ENCODE results near the gene PTTG2.

Gene PTTG2

DNA sequence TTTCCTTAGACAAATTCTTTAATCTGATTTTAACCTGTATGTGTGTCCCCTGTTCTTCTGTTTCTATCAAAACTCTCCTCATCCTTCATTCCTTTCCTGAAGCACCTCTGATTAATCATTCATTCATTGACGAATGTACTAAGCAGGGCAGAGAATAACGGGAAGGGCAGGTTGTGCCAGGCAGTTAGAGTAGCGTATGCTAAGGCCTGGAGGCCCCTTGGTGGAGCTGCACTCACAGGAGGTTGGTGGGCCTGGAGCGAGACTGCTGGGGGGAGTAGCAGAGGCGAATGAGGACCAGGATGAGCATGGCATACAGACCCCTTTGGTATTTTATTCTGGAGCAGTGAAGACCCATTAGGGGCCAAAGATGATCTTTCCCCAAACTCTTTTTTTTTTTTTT lies 22.5 kb downstream of the PTTG2 start:
- no peak overlapping the region for H3K27ac ChIP-seq
- no peak for DNase-seq (ENCODE audit: low read depth, low spot score)

DNA sequence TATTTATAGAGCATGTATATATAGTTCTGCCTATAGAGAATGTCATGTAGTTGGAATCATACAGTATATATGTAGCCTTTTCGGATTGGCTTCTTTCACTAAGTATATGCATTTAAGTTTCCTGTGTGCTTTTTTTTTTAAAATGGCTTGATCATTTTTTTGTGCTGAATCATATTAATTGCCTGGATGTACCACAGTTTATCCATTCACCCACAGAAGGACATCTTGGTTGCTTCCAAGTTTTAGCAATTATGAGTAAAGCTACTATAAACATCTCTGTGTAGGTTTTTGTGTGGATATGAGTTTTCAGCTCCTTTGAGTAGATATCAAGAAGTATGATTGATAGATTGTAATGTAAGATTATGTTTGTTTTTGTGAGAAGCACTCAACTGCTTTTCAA lies 23.8 kb downstream of the PTTG2 start:
- H3K27ac ChIP-seq, result no peak overlapping the region
- no peak for DNase-seq (ENCODE audit: low read depth, low spot score)

DNA sequence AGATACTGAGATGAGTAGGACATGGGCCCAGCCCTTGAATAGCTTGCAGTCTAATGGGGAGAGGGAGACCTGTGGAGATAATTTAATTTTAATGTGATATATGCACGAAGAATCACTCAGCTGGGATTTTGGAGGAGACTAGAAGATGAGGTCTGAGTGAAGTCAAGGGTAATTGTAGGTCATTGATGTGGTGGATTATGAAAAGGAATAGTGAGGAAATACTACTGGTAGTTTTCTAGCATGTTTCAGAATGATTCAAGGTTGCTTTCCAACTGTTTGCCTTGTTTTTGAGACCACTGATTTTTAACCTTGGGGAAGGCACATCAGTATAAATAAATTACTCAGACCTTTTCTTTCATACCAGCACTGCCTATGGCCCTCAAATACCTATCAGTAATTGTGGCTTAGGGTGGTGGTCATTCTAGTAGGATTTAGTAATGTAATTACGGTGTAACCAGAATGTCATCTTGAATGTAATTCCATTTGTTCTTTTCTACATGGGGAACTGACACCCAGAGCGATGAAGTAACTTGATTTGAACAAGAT lies 25.6 kb downstream of the PTTG2 start:
- H3K27ac ChIP-seq, result no peak overlapping the region
- DNase-seq (ENCODE audit: low read depth, low spot score), result no peak

DNA sequence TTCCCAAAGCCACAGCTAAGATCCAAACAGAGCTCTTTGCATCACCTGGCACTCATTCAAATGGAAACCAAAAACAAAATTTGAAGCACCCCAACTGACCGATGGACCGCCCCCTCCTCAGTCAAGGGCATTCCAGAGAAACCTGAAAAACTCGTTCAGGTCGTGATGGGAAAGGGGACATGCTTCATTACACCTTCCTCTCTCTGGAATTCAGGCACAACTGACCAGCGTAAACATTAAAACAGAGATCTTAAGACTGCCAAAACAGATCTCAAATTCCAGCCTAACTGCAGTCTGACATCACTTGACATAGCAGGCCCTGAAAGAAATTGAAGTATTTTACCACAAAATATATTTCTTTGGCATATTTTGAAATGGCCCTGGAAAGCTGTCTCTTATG lies 28.5 kb downstream of the PTTG2 start:
- no peak overlapping the region for H3K27ac ChIP-seq

DNA sequence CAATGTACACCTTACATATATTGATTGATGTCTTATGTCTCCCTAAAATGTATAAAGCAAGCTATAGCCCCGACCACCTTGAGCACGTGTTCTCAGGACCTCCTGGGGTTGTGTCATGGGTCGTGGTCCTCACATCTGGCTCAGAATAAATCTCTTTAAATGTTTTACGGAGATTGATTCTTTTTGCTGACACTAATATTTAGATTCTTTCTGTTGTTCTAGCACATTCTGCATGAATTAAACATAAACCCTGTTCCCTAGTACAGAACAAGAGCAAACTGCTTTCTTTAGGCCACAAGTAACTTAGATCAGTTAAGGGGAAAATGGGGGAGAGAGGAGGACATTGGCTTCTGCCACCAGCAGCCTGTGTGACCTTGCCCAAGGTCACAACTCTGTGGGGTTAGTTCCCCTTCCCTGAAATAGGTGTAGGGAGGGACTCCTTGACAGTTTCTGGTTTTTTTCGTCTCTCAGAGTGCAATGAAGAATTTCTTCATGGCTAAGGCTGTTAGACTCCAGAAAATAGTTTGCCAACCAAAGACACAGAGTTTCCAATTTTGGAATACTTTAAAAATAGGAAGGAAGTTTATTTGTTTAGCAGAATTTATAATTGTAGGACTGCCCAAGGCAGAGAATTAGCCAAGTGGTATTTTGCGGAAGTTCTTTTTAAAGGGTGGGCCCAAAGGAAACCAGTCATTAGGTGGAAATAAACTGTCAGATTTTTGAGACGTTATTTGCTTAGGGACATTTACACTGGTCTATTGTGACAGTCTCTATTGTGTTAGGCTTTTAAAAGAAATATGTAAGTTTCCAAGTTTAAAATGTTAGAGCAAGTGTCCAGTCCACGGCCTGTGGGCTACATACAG lies 29.4 kb downstream of the PTTG2 start:
- no peak overlapping the region for H3K27ac ChIP-seq
- DNase-seq (ENCODE audit: low read depth, low spot score), result no peak

More for the DNA sequence above, 28.5 kb downstream of the PTTG2 start:
- no peak for DNase-seq (ENCODE audit: low read depth, low spot score)

DNA sequence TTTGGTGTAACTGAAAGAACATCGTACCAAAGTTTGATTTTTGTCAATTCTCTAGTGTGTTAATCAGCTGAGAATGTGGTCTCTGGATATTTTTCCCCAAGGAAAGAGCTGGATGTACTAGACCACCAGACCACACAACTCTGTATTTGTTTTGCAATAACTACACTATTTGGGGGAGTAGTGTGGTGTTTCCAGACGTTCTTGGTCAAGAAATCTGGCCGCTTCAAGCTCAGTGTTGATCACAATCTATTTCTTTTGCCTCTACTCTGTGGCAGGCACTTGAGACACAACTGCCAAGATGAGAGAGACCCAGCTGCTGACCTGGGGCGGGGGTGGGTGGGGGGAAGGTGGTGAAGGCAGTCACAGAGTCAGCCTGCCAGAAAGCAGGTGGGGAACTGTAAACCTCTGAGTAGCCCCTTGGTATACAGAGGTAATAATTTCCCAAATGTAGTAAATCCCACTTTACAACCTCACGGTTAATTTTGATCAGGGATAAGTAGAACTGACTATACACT lies 30.6 kb downstream of the PTTG2 start:
- H3K27ac ChIP-seq, result no peak overlapping the region
- DNase-seq (ENCODE audit: low read depth, low spot score), result no peak

DNA sequence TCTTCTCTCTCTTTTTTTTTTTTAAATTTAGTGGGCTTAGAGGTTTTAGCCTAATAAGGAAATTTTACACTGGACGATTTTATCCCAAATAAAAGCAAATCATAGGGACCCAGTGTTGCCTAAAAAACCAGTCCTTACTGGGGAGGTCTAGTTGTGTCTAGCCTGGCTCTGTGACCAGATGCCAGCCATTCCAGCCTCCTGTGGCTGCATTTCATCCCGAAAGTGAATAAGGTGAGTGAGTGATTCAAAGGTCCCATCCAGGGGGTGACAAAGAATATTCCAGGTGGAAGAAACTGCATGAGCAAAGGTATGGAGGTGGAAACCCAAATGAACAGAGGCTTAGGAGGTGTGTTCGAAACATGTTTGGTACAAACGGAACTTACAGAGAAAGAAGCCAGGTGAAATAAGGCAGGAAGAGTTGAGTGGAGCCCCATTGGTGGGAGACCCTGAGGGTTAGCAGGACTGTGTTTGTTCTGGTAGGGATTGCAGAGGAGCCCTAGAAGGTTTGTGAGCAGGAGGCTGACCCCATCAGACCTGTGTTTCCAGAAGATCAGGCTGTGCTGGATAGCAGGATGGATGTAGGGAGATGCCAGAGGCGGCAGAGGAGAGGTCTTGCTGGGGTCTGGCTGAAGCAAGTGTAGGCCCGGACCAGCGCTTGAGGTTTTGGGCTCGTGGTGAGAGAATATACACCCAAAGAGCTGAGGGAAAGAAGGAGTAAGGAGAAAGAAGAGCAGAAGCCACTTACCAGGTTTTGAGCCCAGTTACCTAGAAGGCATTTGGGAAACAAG lies 31.6 kb downstream of the PTTG2 start:
- H3K27ac ChIP-seq, result no peak overlapping the region
- DNase-seq (ENCODE audit: low read depth, low spot score), result no peak

DNA sequence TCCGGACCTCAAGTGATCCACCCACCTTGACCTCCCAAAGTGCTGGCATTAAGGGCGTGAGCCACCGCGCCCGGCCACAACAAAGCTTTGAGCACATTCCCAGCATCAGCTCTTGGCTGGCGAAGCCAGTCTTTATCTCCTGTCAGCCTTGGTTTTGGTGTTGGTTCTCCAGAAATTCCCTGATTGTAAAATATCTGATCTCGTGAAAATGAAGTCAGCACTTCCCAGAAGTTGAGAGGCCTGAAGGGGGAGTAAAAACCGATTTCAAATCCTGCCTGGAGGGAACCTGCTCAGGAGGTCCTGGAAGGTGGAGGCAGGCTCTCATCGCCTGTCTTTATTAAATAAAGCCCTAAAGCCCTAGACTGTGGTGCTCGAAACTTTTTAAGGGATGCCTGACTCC lies 33.6 kb downstream of the PTTG2 start:
- H3K27ac ChIP-seq, result no peak overlapping the region
- no peak for DNase-seq (ENCODE audit: low read depth, low spot score)

DNA sequence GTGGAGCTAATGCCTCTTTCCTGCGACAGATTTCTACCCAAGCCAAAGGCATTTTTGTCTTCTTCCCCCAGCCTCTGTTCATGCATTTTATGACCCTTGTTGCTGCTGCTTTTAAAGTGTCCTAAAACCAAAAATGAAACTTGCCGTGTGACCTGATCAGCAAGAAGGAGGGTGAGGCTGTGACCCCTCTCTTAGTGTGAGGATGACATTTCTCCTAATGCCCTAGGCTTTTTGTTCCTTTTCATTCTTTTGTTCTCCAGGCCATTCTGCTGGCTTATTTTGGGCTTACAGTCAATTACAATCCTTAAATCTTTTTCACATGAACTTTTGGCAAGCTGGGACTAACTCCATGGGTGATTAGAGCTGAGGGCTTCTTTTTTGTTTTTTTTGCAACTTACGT lies 34.4 kb downstream of the PTTG2 start:
- no peak for DNase-seq (ENCODE audit: low read depth, low spot score)
- H3K27ac ChIP-seq, result no peak overlapping the region

DNA sequence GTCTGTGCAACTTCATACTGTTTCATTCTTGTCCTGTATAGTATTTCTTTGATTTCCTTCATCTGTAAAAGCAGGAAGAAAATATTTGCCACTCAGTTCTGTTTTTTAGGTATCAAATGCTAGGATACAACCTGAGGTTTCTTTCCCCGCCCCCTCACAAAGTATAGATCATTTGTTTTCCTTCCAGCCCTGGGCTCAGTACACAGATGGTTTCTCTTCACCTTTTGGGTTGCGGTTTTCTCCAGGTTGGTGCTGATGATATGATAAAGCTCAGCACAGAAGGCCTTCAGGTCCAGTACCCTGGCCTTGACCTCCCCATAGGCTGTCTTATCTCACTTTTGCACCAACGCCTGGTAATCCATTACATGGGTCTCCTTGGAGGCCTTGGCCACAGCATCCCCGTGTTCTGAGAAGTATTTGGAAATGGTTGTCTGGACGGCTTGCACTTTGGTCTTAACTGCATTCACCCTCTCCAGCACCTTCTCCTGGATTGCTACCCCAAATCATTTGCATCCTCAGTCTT lies 35.2 kb downstream of the PTTG2 start:
- no peak overlapping the region for H3K27ac ChIP-seq
- no peak for DNase-seq (ENCODE audit: low read depth, low spot score)

DNA sequence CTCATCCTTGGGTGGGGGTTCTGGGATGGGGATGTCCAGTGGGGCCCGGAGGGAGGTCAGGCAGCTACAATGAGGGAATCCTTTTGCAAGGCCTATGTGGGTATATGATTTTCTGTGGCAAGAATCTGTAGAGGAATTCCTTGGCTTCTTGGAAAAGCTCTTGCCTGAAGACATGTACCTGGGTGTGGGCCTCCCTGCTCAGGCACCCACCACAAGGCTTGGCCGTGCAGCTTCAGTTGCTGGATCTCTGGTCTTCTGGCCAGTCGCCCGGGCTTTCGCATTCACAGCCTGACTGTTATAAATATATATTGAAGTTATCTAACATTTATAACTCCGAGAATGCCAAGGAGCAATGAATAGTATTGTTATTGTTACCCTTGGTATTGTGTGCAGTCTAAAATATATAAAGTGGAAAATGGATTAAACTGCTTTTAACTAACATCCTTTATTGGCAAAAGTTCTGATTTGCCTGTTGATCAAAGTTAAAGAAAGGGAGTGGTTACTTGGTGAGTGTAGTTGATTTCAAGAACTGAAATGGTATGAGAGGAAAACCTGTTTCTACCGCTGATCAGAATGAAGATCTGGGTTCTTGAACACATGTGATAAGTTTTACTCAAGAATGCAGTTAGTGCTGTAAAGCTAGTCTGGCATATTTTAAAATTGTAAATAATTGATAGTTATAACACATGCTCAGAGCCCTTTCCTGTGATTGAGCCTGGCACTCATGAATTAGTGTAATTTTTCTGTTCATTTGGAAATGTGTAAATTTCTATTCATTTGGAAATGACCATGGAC lies 36.0 kb downstream of the PTTG2 start:
- H3K27ac ChIP-seq, result no peak overlapping the region
- DNase-seq (ENCODE audit: low read depth, low spot score), result no peak

DNA sequence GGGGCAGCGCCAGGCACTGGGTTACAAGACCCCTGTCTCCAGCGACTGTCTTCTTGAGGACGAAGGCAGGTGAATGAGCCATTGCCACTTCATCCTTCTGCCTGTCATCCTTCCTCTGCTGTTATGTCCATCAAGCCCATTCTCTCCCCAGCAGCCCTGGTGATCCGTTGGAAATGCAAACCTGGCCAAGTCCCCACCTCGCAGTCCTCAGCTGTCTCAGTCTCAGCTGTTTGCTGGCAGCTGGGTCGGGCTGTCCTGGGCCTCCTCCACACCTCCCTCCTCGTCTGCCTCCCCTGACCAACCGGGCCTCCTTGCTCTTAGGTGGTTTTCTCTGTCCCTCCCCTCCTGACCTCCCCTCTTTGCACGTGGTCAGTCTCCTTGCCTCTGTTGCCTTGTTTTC lies 38.0 kb downstream of the PTTG2 start:
- no peak for DNase-seq (ENCODE audit: low read depth, low spot score)
- no peak overlapping the region for H3K27ac ChIP-seq

DNA sequence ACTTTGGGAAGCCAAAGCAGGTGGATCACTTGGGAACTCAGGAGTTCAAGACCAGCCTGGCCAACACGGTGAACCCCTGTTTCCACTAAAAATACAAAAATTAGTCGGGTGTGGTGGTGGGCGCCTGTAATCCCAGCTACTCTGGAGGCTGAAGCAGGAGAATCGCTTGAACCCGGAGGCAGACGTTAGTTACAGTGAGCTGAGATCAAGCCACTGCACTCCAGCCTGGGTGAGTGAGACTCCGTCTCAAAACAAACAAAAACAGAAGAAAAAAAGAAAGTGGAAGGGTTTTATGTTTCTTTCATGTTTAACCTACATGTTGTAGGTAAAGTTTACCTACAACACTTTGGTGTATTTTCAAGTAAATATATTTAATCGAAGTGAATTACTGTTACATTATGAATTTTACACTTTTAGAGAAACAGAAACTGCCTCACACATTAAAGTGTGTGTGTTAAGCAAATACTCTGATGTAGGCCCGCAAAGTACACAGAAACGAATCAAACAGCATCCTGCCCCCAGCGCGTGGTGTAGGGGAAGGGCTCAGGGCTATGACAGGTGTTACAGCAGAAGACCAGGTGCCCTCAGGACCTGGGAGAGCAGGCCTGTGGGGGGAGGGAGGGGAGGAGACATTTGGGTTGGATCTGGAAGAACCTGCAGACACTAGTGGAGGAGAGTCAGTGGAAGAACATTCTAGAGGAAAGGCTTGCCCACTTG lies 39.0 kb downstream of the PTTG2 start:
- no peak overlapping the region for H3K27ac ChIP-seq
- no peak for DNase-seq (ENCODE audit: low read depth, low spot score)

DNA sequence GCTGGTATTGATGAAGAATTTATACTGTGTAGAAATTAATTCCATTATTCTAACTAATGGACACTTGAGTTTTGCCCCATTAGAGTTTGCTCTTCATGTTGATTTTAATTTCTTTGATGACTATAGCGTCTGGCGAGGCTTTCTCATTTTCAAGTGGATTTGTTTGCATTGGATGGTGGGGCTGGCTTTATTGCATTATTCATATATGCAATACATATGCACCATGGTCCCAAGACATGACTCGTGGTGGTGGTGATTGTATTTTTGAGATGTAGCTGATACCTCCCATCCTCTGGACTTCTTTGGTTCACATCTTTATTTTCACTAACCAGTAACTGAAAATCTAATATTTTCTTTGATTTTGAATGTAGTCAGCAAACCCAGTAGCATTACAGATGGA lies 39.8 kb downstream of the PTTG2 start:
- DNase-seq (ENCODE audit: low read depth, low spot score), result no peak
- H3K27ac ChIP-seq, result no peak overlapping the region

DNA sequence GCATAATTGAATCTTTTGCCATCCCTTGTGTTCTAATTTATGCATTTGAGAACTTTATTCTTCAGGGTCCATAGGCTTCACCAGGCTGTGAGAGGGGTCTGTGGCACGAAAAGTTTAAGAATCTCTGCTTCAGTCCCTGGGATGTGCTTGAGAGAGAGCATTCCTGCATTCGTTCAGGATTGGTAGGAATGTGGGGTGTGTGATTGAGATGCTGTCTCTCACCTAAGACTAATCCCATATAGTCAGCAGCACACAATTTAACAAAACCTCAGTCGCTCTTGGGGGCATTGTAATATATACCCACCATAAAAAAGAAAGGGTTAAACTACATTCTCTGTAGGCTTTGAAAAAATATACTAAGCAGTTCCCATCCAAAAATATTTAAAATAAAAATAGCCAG lies 41.7 kb downstream of the PTTG2 start:
- H3K27ac ChIP-seq, result no peak overlapping the region
- no peak for DNase-seq (ENCODE audit: low read depth, low spot score)

DNA sequence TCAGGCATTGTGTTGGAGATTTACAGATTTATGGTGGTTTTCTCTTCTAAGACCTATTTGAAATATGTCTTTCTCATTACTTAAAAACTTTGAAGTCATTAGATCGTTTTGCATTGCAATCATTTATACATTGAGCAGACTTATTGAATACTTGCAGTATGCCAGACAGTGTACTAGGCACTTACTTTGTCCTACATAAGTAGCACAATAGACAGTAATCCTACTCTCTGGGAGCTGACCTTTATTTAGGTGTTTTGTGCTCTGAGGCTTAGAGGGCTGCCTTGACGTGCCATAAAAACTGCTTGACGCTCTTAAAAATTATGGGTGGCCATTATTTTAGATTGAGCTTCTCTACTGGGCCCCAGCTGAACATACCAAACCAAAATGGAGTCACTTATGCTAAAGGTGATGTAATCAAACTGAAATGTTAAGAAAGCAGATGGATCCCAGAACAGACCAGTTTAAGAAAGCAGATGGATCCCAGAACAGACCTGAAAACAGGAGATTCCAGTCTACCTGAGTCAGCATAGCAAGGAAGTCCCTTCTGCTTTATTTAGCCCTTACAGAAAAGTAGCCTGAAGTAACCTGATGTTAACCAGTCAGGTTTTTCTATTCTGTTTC lies 42.4 kb downstream of the PTTG2 start:
- peak overlapping the region; percentile 29 for H3K27ac ChIP-seq
- no peak for DNase-seq (ENCODE audit: low read depth, low spot score)

DNA sequence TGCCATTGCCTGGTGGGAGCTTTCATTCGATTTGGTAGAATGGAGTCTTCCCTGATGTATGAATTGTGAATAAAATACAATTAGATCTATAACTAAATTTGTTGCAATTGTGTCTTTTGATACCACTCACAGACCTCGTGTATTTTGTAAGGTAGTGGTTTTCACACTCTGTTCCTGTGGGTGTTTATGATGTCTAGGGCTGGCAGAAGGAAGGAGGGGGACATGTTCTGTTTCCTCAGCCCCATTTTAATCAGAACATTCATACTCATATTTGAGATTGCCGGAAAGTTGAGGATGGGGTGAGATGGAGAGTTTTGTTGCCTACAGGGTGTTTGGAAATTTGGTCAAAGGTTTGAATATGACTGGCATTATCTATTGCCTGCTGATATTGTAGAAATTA lies 42.9 kb downstream of the PTTG2 start:
- H3K27ac ChIP-seq, result peak overlapping the region; percentile 29
- no peak for DNase-seq (ENCODE audit: low read depth, low spot score)

DNA sequence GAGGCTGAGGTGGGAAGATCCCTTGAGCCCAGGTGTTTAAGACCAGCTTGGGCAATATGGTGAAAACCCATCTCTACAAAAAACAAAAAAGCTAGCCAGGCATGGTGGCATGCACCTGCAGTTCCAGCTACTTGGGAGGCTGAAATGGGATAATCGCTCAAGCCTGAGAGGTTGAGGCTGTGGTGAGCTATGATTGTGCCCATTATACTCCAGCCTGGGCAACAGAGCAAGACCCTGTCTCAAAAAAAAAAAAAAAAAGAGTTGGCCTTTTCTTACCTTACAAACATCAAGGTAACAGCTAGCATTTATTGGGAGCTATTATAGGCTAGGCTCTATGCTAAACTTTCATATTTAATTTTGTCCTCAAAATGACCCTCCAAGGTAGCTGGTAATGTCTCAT lies 43.4 kb downstream of the PTTG2 start:
- DNase-seq (ENCODE audit: low read depth, low spot score), result no peak
- no peak overlapping the region for H3K27ac ChIP-seq

DNA sequence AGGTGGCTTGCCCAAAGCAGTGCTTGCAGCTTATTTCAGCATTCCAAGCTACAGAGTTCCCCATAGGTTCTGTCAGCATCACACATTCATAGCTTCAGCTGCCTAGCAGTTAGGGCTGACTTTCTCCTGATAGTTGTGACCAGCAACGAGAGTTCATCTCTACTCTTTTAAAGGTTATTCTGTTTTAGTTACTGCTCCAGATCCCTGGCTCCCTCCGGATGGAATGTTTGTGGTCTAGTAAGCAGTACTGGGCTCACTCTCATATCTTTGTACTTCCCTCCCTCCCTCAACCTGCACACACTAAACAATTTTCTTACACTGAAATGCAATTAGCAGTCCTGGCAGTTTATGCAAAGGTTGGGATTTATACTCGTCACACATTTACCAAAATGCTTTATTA lies 43.9 kb downstream of the PTTG2 start:
- no peak for DNase-seq (ENCODE audit: low read depth, low spot score)
- H3K27ac ChIP-seq, result no peak overlapping the region
